NCI-H446 treated with DMSO at 0.1 percent for 48 hours (cell line): ENCODE measurements around the gene EDC3.

Experiments used
- DNase-seq: peaks from one replicate; lab custom pipeline; 2025; lab: John Stamatoyannopoulos, UW

EDC3 gene

GRCh38 chr15:74626336-74626735 lies 69.5 kb downstream of the EDC3 start:
- no peak for DNase-seq

GRCh38 chr15:74625693-74626092 lies 70.1 kb downstream of the EDC3 start:
- DNase-seq: no peak

- no peak for DNase-seq
Measured at GRCh38 chr15:74624020-74624602, 71.7 kb downstream of the EDC3 start.

- DNase-seq: no peak
Measured at GRCh38 chr15:74622758-74623157, 73.1 kb downstream of the EDC3 start.

- no peak for DNase-seq
Measured at GRCh38 chr15:74621936-74622335, 73.9 kb downstream of the EDC3 start.

GRCh38 chr15:74621546-74621920 lies 74.3 kb downstream of the EDC3 start:
- DNase-seq: no peak

GRCh38 chr15:74620636-74621545 lies 74.9 kb downstream of the EDC3 start:
- peak; percentile 47 for DNase-seq

GRCh38 chr15:74619916-74620635 lies 75.7 kb downstream of the EDC3 start:
- no peak for DNase-seq

GRCh38 chr15:74618841-74619596 lies 76.8 kb downstream of the EDC3 start:
- no peak for DNase-seq

- no peak for DNase-seq
Measured at GRCh38 chr15:74616996-74617395, 78.8 kb downstream of the EDC3 start.

- DNase-seq: no peak
Measured at GRCh38 chr15:74616366-74616939, 79.4 kb downstream of the EDC3 start.

GRCh38 chr15:74615508-74616365 lies 80.1 kb downstream of the EDC3 start, which contains the start of gene CLK3:
Gene CLK3 (plus strand): TSS chr15:74615836. CDS start chr15:74619197, 3,361 bp downstream.
- peak; percentile 81 for DNase-seq

- peak; percentile 47 for DNase-seq
Measured at GRCh38 chr15:74614744-74615507, 80.9 kb downstream of the EDC3 start.

- DNase-seq: no peak
Measured at GRCh38 chr15:74613953-74614743, 81.7 kb downstream of the EDC3 start.

GRCh38 chr15:74613089-74613952 lies 82.5 kb downstream of the EDC3 start:
- DNase-seq: no peak

GRCh38 chr15:74612677-74613076 lies 83.1 kb downstream of the EDC3 start:
- DNase-seq: no peak

- DNase-seq: no peak
Measured at GRCh38 chr15:74611834-74612233, 84.0 kb downstream of the EDC3 start.

GRCh38 chr15:74611341-74611740 lies 84.5 kb downstream of the EDC3 start:
- DNase-seq: no peak
